ENCODE data around the gene DUSP22. TPM values are rescaled to one million over a fixed set of nuclear protein-coding genes. Genes with fewer than 3 reads are reported as not detected.

Gene DUSP22
- total RNA-seq, 1 experiment from 2014 or later, result 19.2 TPM

DNA sequence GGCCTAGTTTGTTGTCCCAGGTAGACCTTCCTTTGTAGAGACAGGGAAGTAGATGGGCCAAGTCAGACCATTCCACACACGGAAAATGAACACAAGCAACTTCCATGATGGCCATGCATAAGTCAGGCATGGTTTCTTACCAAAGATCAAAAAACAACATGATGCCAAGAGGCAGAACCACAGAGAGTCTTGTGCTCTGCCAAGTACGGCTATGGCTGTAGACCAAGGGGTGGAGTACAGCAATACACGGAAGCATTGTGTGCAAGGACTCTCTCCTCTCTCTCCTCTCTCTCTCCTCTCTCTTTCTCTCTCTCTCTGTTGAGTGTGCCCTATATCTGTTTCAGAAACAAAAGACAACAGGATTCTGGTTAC lies 4.8 kb upstream of the DUSP22 start:
- Histone ChIP-seq H3K36me3 (ENCODE audit: control insufficient read depth in 1 of 2, insufficient read depth in 2 of 2, low read length in 2 of 2) (no peaks in the 10 kb centered on the region), H3K27me3 (ENCODE audit: insufficient read depth, low read length) (peaks cover 26% of the 10 kb centered on the region; the same call in 1 of the 2 replicates), H3K4me1 (ENCODE audit: control insufficient read depth in 1 of 2, insufficient read depth in 2 of 2, low read length in 2 of 2) (peaks cover 4 to 8% of the 10 kb centered on the region in 2 experiments; a peak in 3 of 4 replicates), H2AFZ (ENCODE audit: low read depth, low read length, poor library complexity, severe bottlenecking) (no peak overlapping the region), H3K4me3 (replicated peaks in 1 of 2; ENCODE audit: low read depth in 1 of 2, low read length in 2 of 2) (no peak overlapping the region), H3K9me2 (ENCODE audit: insufficient read depth) (no peaks in the 10 kb centered on the region), H3K79me2 (ENCODE audit: insufficient read depth, low read length) (no peaks in the 10 kb centered on the region), H3K27ac (ENCODE audit: low read depth, low read length) (no peak overlapping the region), H3K4me2 (ENCODE audit: low read length) (no peak overlapping the region), H4K20me1 (ENCODE audit: insufficient read depth) (no peaks in the 10 kb centered on the region), H3K9me3 (ENCODE audit: control insufficient read depth in 1 of 2, insufficient read depth in 1 of 2, low read depth in 1 of 2, low read length in 2 of 2) (0 out of 4 replicates have a peak, but pooled peaks cover 0 to 4% of the 10 kb centered on the region in 2 experiments), H3K9ac (ENCODE audit: low read length) (no peak overlapping the region)
- TF ChIP-seq RAD21 (IDR thresholded peaks at IDR 0.05; ENCODE audit: low read depth) (no peak), CBX3 (IDR thresholded peaks at IDR 0.05; ENCODE audit: low read depth) (no peak), JUND (IDR thresholded peaks at IDR 0.05) (no peak)
- TF ChIP-seq, protein P1, sequence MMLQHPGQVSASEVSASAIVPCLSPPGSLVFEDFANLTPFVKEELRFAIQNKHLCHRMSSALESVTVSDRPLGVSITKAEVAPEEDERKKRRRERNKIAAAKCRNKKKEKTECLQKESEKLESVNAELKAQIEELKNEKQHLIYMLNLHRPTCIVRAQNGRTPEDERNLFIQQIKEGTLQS (IDR thresholded peaks at IDR 0.05), result no peak
- TF ChIP-seq, protein P2, sequence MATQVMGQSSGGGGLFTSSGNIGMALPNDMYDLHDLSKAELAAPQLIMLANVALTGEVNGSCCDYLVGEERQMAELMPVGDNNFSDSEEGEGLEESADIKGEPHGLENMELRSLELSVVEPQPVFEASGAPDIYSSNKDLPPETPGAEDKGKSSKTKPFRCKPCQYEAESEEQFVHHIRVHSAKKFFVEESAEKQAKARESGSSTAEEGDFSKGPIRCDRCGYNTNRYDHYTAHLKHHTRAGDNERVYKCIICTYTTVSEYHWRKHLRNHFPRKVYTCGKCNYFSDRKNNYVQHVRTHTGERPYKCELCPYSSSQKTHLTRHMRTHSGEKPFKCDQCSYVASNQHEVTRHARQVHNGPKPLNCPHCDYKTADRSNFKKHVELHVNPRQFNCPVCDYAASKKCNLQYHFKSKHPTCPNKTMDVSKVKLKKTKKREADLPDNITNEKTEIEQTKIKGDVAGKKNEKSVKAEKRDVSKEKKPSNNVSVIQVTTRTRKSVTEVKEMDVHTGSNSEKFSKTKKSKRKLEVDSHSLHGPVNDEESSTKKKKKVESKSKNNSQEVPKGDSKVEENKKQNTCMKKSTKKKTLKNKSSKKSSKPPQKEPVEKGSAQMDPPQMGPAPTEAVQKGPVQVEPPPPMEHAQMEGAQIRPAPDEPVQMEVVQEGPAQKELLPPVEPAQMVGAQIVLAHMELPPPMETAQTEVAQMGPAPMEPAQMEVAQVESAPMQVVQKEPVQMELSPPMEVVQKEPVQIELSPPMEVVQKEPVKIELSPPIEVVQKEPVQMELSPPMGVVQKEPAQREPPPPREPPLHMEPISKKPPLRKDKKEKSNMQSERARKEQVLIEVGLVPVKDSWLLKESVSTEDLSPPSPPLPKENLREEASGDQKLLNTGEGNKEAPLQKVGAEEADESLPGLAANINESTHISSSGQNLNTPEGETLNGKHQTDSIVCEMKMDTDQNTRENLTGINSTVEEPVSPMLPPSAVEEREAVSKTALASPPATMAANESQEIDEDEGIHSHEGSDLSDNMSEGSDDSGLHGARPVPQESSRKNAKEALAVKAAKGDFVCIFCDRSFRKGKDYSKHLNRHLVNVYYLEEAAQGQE (IDR thresholded peaks at IDR 0.05; ENCODE audit: low read depth), result no peak
- CTCF ChIA-PET, result no interaction called here
- RAD21 ChIA-PET (ENCODE audit: low non-redundant PET in 1 of 2, low total read pairs in 2 of 2, uncharacterized antibody in 2 of 2, unreplicated experiment in 2 of 2), result no interaction called here
- POLR2A ChIA-PET, result no interaction called here
- intact Hi-C loops (cut with micrococcal nuclease), result no loop called here
- no peak for DNase-seq (ENCODE audit: low read depth, low spot score)
- ATAC-seq, result no peak
- no TSS peak for BruUV-seq (replicated peaks)

DNA sequence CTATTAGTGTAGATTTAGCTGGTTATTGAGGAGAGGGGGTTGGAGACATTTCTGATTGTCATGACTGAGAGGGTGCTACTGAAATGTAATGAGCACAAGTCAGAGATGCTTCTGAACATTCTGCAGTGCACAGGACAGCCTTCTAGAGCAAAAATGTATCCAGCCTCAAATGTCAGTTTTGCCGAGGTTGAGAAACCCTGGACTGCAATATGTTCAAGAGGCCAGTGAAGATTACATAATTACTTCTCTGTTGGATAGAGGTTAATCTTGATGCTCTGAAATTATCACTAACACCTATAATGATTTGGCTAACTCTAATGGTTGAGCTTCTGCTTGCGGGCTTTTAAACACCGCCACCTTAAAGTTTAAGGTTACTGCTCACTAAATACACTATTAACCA lies 3.4 kb upstream of the DUSP22 start:
- no peaks in the 10 kb centered on the region for H3K9me3 ChIP-seq (ENCODE audit: control insufficient read depth in 1 of 2, insufficient read depth in 1 of 2, low read depth in 1 of 2, low read length in 2 of 2)
- no peaks in the 10 kb centered on the region for H3K79me2 ChIP-seq (ENCODE audit: insufficient read depth, low read length)
- RAD21 ChIA-PET (ENCODE audit: low non-redundant PET in 1 of 2, low total read pairs in 2 of 2, uncharacterized antibody in 2 of 2, unreplicated experiment in 2 of 2), result no interaction called here
- peaks cover 18% of the 10 kb centered on the region; the same call in 1 of the 2 replicates for H3K27me3 ChIP-seq (ENCODE audit: insufficient read depth, low read length)
- DNase-seq (ENCODE audit: low read depth, low spot score) (no peak), ATAC-seq (no peak)
- CTCF ChIA-PET, result no interaction called here
- peaks cover 11 to 17% of the 10 kb centered on the region in 2 experiments; a peak in 3 of 4 replicates for H3K4me1 ChIP-seq (ENCODE audit: control insufficient read depth in 1 of 2, insufficient read depth in 2 of 2, low read length in 2 of 2)
- no peak overlapping the region for H2AFZ ChIP-seq (ENCODE audit: low read depth, low read length, poor library complexity, severe bottlenecking)
- intact Hi-C loops (cut with micrococcal nuclease), result no loop called here
- H3K27ac ChIP-seq (ENCODE audit: low read depth, low read length), result no peak overlapping the region
- H3K9me2 ChIP-seq (ENCODE audit: insufficient read depth), result no peaks in the 10 kb centered on the region
- no peak overlapping the region for H3K4me3 ChIP-seq (replicated peaks in 1 of 2; ENCODE audit: low read depth in 1 of 2, low read length in 2 of 2)
- H3K4me2 ChIP-seq (ENCODE audit: low read length), result no peak overlapping the region
- H3K9ac ChIP-seq (ENCODE audit: low read length), result no peak overlapping the region
- H3K36me3 ChIP-seq (ENCODE audit: control insufficient read depth in 1 of 2, insufficient read depth in 2 of 2, low read length in 2 of 2), result no peaks in the 10 kb centered on the region
- no peaks in the 10 kb centered on the region for H4K20me1 ChIP-seq (ENCODE audit: insufficient read depth)
- POLR2A ChIA-PET, result no interaction called here
- BruUV-seq (replicated peaks), result no TSS peak
- TF ChIP-seq EGR1 (IDR thresholded peaks at IDR 0.05; ENCODE audit: low read depth) (no peak), EZH2 (IDR thresholded peaks at IDR 0.05) (no peak), ELF1 (IDR thresholded peaks at IDR 0.05; ENCODE audit: borderline replicate concordance, low read depth) (no peak), RAD21 (IDR thresholded peaks at IDR 0.05; ENCODE audit: low read depth) (no peak), TCF7L2 (IDR thresholded peaks at IDR 0.05; ENCODE audit: borderline replicate concordance, extremely low read depth, insufficient read depth, insufficient read length) (no peak), POLR2AphosphoS5 (IDR thresholded peaks at IDR 0.05; ENCODE audit: low read depth, low read length) (no peak), ZNF274 (IDR thresholded peaks at IDR 0.05; ENCODE audit: low read depth, low read length) (no peak), SP1 (IDR thresholded peaks at IDR 0.05; ENCODE audit: low read depth) (no peak), SIN3A (IDR thresholded peaks at IDR 0.05; ENCODE audit: low read depth) (no peak), EZH2phosphoT487 (IDR thresholded peaks at IDR 0.05; ENCODE audit: borderline replicate concordance) (no peak)
- TF ChIP-seq, protein P2 (IDR thresholded peaks at IDR 0.05; ENCODE audit: low read depth), result no peak
